HG03520 (cell line): Measurements from ENCODE around the gene ATP5F1E.

Experiments used
- ATAC-seq: cut with Tn5 transposase; IDR thresholded peaks from one replicate; pipeline ENCODE4 v1.9.1; 2021; ENCODE audit warnings: mild to moderate bottlenecking, moderate library complexity; ENCODE audit not compliant: unreplicated experiment

The ATP5F1E gene

DNA sequence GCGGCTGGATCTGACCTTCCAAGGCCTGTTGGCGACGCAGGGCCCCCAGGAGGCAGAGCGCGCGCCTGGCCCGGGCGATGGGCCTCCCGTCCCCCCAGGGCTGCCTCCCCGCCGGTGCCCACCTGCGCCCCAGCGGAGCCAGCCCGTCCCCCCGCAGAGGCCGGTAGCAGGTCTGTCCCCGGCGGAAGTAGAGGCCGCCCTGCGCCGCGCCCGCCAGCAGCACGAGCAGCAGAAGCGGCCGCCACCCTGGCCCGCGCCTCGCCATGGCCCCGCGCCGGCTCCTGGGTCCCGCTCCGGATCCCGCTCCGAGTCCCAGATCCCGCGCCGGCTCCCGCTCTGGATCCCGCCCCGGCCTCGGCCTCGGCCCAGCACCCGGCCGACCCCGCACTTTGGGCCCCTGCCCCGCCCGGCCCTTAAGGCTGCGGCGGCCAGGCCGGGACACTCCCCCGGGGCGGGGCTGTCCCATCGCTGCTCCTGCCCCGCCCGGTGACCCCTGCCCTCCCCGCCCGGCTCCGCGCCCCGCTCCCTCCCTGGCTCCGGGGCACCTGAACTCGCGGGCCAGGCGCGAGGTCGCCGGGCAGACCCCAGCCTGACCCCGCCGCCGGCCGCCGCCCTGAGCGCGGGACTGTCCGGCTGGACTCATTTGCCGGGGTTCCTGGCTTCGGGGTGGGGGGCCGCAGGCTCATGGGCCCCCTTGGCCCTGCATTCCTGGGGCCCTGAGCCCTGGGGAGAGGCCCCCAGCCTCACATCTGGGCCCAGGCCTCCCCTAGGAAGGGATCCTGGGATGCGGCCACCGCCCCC is 25.1 kb downstream of the ATP5F1E start, which contains the start of gene CTSZ:
CTSZ (minus strand) TSS at position 391 of the 801 bp plus-strand sequence; CDS start at position 265, 126 bp downstream.
- peak; percentile 24 for ATAC-seq

GRCh38 chr20:59006167-59006863 is 25.8 kb downstream of the ATP5F1E start:
- no peak for ATAC-seq

DNA sequence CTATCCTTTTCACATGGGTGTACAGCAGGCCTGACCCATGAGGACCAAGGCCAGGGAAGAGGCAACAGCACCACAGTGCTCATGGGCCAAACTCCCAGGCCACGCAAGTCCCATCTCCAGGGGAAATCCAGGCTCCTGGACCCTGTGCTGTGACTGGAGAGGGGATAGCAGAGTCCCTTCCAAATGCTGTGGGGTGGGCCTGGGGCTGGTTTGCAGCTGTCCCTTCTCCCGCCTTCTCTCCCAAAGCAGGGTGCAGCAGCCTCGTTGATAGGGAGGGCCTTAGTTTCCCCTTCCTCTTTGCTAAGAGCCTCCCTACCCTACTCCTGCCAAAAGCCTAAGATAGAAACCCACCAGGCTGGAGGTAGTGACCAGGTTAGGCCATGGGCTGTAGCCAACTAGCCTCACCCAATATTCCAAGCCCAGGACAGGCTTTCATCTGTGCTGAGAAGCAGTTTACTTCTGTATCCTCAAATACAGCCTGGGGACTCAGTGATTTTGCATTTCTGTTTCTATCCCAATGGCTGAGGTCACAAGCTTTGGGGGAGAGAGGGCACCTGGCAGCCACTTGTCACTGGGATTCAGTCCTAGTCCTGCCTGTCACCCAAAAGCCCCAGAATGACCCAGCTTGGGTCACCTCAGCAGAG is 26.5 kb downstream of the ATP5F1E start:
- ATAC-seq = no peak

DNA sequence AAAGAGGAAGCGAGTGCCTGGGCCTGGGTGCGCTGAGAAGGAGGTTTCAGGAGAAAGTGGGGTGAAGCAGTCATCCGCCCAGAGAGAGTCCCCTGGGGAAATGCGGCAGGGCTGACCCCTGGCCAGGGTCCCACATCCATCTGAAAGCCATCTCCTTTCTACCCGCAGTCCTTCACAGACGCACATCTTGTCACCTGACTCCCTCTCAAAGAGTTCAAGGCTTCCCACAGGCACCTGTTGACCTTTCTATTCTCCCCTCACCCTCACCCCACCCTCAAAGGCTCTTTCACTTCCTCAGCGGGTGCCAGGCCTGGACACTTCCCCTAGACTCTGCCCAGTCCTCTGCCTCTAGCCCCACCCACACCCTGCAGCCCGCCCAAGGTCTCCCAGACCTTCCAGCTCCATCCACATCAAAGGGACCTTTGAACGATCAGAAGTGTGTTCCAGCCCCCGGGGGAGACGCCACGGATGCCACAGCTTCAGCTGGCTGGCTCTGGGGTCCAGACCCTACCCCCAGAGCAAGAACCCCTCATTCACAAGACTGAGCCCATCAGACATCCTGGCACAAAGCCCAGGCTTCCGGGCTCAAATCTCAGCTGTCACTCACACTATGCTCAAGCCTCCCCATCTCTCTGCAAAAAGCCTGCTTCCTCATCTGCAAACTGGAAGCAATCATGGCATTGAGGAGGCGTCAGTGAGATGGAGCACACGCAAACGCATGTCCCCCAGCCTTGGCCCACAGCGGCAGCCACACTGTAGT is 27.2 kb downstream of the ATP5F1E start:
- peak; percentile 44 for ATAC-seq

DNA sequence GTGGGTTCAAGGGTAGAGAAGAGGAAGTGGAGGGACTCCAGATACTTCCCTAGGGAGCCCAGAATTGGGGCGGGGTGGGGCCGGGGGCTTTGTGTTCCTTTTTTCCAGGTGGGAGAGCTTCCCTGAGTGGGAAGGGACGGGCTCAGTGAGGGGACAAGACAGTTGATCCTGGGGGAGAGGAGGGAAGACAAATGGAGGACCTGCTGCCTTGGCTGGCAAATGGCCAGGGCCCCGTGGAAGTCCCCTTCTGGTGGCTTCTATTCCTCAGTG is 27.7 kb downstream of the ATP5F1E start:
- ATAC-seq = no peak

DNA sequence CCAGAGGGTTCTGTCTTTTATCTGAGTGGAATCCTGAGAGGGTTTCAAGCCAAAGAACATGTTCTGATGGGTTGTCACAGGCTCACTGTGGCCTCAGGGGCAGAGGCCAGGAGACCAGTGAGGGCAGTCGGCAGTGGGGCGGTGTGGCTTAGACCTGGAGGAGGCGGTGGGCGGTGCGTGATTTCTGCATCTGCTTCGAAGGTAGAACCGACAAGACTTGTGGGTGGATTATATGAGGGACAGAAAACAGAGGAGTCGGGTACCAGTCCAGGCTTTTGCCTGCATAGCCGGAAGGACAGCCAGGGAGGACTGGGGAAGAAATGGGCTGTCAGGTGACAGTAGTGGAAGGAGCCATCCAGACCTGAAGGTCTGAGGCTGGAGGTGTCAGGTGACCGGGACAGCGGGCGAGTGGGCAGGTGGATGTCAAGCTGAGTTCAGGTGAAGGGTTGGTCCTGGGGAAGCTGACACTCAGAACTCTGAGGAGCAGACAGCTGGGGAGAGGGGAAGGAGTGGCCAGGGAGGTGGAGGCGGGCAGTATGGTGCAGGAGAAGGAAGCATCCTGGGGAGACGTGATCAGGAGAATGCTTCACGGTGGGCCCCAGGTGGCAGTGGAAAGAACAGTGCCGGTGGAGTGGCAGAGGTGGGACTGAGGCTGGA is 28.2 kb downstream of the ATP5F1E start:
- ATAC-seq = no peak

GRCh38 chr20:59002874-59003399 is 29.2 kb downstream of the ATP5F1E start:
- no peak for ATAC-seq

DNA sequence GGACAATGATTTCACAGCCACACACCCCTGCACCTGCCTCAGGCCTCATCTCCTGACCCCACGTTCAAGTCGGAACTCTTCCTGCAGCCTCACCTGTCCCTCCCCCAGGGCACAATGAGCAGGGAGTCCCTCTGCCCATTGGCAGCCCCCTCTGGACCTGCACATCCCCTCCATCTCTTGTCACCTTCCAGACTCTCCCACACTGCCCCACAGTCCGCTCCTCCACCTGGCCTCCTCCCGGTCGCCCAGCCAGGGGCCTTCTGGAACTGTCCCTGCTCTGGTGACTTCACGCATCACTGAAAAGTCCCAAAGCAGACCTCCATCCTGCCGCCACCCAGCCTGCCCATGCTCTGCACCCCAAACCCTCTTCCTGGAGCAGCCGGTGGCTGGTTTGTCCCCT is 29.7 kb downstream of the ATP5F1E start:
- ATAC-seq = no peak

- no peak for ATAC-seq
These were observed 30.5 kb downstream of the ATP5F1E start for GRCh38 chr20:59001449-59002171.

DNA sequence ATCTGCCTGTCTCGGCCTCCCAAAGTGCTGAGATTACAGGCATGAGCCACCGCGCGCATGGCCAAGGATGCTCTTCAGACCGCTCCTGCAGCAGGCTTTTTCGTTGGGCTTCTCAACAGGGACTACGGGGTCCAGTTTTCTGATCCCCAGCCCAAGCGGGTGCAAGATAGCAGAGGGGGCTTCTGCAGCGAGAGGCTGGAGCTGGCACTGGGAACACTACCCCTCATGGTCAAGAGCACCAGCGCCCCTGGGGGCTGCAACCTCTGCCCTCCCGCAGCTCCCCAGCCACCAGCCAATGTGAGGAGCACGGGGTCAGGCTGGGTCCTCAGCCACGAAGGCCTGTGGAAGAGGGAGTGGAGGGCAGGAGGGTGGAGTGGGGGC is 31.1 kb downstream of the ATP5F1E start:
- no peak for ATAC-seq

GRCh38 chr20:59000326-59000725 is 31.8 kb downstream of the ATP5F1E start:
- no peak for ATAC-seq

GRCh38 chr20:58998656-58999055 is 33.5 kb downstream of the ATP5F1E start:
- no peak for ATAC-seq

DNA sequence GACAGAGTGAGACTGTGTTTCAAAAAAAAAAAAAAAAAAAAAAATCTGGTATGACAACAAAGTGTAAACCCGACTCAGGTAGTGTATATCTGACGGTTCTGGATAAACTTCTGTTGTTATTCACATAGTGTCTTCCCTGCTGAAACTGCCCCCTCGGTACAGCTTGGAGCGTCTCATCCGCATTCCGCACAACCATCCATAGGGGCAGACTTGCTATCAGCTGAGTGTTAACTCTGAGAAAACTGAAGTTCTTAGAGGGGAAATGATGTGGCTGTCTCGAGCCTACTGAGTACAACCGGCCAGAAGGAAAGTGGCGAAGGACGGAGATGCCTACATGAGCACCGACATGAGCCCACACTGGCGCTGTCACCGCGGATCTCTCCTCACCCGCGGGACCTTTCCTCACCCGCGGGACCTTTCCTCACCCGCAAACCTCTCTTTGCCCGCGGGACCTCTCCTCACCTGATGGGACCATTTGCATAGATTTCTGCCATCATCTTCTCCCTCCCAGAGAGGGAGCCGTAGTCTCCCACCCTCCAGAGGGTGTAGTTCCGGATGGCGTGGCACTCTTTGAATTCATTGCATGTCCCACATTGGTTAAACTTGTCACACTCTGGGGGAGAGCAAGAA is 34.9 kb downstream of the ATP5F1E start:
- no peak for ATAC-seq

GRCh38 chr20:58996226-58996611 is 35.9 kb downstream of the ATP5F1E start:
- ATAC-seq = no peak

DNA sequence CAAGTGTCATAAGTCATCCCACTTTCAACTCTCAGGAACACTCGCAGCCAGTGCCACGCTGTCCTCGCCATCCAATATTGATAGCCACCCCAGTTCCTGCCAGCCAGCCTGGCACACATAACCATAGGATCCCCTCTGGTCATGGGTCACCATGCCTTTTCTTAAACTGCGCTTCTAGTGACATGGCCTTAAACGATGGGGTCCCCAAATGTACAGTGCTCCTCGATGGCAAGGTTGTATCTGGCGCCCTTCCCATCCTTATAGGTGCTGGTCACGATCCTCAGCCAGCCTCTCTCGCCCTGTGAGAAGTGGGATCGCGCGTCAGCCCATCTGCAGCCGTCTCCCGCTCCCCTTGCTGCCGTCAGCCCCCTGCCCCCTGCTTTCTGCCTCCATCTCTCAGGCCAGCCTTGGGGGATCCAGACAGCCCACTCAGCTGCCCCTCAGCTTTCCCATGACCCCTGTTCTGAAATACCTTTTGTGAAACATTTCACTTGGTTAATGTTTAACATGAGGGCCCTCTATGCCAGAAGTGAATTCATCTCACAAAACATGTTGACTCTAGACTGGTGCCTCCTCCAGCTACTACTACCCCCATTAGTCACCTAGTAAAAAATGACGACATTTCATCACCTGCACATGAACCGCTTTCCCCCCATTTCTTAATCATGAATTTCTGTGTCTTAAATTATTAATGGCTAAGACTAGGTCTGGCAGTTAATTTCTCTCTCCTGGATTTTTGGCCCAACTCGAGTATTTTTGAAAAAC is 36.5 kb downstream of the ATP5F1E start:
- no peak for ATAC-seq

DNA sequence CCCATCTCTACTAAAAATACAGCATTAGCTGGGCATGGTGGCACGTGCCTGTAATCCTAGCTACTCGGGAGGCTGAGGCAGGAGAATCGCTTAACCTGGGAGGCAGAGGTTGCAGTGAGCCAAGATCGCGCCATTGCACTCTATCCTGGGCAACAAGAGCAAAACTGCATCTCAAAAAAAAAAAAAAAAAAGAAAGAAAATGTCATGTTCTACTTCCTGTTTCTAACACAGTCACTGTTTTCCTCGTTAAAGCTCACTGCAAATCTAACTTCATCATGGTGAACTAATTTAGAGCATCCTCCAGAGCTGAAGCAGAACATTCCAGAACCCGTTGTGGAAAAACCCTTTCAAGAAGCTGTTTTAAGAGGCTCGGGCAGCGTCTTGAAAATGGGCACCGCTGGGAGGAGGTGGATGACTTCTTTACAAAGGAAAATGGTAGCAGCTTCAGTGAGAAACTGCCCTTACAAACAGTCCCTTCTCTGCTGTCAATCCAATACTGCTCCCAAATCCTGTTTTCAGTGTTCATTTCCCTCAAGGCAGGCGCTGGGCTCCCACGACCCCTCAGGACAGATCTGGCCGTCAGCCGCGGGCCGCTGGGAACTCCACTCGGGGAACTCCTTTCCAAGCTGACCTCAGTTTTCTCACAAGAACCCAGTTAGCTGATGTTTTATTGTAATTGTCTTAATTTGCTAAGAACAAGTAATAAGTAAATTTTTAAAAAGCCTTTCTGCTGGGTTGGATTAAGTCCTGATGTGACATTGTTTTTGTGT is 37.6 kb downstream of the ATP5F1E start:
- ATAC-seq = no peak

DNA sequence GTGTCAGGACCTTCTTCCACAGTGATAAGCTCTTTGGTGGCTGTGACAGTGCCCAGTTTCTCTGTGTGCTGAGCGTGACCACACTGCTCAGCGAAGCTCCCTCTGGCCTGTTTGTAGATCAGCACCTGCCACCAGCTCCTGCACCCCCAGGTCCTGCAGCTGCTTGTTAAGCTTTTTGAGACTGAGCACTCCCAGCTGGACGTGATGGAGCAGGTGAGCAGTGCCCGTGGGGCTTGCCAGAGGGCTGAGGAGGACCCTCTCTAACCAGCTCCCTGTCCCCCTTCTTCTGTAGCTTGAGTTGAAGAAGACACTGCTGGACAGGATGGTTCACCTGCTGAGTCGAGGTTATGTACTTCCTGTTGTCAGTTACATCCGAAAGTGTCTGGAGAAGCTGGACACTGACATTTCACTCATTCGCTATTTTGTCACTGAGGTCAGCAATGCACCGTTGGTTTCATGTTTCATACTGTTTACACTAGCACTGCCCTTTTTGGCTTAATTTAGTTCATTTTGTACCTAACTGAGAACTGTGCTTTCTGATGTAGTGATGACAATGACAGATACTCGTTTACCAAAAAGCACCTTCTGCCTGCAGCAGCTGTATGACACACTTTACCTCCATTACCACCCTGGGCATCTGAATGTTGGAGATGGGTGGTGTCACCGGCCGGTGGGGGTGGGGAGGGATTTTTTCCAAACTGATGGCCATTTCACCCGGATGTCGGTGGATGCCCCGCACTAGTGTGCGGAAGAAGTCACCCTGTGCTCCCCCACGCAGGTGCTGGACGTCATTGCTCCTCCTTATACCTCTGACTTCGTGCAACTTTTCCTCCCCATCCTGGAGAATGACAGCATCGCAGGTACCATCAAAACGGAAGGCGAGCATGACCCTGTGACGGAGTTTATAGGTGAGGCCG is 38.5 kb downstream of the ATP5F1E start:
- no peak for ATAC-seq
